Measurements from ENCODE around the gene JAG1. TPM values are rescaled to one million over a fixed set of nuclear protein-coding genes. Genes with fewer than 3 reads are reported as not detected.

Gene JAG1
- polyA plus RNA-seq, 10 donors, result 29.0 to 53.6 (median 36.3) TPM

- DNase-seq, result no peak
These were observed 27.8 kb upstream of the JAG1 start for GRCh38 chr20:10701607-10702006.

GRCh38 chr20:10699941-10700340 is 26.1 kb upstream of the JAG1 start:
- DNase-seq, result no peak

- DNase-seq, result no peak
These were observed 25.7 kb upstream of the JAG1 start for GRCh38 chr20:10699489-10699888.

- DNase-seq, result no peak
These were observed 22.9 kb upstream of the JAG1 start for GRCh38 chr20:10696650-10697049.

GRCh38 chr20:10689385-10689784 is 15.6 kb upstream of the JAG1 start:
- DNase-seq, result no peak

- DNase-seq, result peak in 1 of 3 donors; percentile 15
These were observed 14.1 kb upstream of the JAG1 start for GRCh38 chr20:10687895-10688294.

- DNase-seq, result no peak
These were observed 12.7 kb upstream of the JAG1 start for GRCh38 chr20:10686356-10687133.

GRCh38 chr20:10683537-10683936 is 9.7 kb upstream of the JAG1 start:
- no peak for DNase-seq

GRCh38 chr20:10682939-10683338 is 9.1 kb upstream of the JAG1 start:
- DNase-seq, result no peak

- no peak for DNase-seq
These were observed 7.7 kb upstream of the JAG1 start for GRCh38 chr20:10681494-10681893.

- DNase-seq, result no peak
These were observed 6.8 kb upstream of the JAG1 start for GRCh38 chr20:10680571-10680970.

- DNase-seq, result no peak
These were observed 5.5 kb upstream of the JAG1 start for GRCh38 chr20:10679269-10679668.

- DNase-seq, result no peak
These were observed 2.7 kb upstream of the JAG1 start for GRCh38 chr20:10676518-10676917.

GRCh38 chr20:10675450-10675848 is 1.6 kb upstream of the JAG1 start:
- DNase-seq, result no peak

GRCh38 chr20:10674684-10675449 is 1.1 kb upstream of the JAG1 start:
- DNase-seq, result peak; percentile 59 to 94 (median 84)

GRCh38 chr20:10673176-10673841 is 490 bp downstream of the JAG1 start:
- DNase-seq, result peak in 1 of 3 donors; percentile 76

GRCh38 chr20:10672624-10673127 is 1.1 kb downstream of the JAG1 start:
- peak in 2 of 3 donors; percentile 56 to 86 for DNase-seq

GRCh38 chr20:10671919-10672623 is 1.7 kb downstream of the JAG1 start:
- DNase-seq, result peak; percentile 29 to 90 (median 80)

GRCh38 chr20:10671221-10671918 is 2.4 kb downstream of the JAG1 start:
- DNase-seq, result peak; percentile 77 to 92 (median 78)

- DNase-seq, result peak in 1 of 3 donors; percentile 51
These were observed 3.1 kb downstream of the JAG1 start for GRCh38 chr20:10670501-10671220.

All from muscle of back (tissue), 11 donors.